Measurements from ENCODE around the gene EP300.
A peak's percentile ranks its signal among the peaks of the same experiment; 100 is the strongest.
"Not testable (repeated sequence)": the region's sequence is repeated elsewhere in the genome, so short reads cannot be mapped to it uniquely, and the experiment has no call there.

The EP300 gene

DNA sequence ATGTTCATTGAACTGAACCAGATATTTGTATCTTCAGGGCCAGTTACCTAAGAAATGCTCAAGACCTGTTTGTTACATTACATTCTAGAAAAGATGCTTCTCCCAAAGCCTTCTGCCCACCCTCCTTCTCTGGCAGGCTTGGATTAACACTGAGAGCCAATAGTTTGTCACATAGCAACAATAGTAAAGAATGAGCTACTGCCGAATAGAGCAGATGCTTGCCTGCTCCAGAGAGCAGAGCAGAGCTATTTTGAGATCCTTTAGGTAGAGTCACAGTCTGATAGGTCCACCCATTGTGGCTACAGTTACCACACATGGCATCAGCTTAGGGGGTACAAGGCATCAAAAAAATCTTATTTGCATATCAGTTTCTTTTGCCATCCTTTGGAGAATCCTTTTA is 13.5 kb upstream of the EP300 start:
- no peak for DNase-seq (ENCODE audit: low read depth in 2 of 2)

DNA sequence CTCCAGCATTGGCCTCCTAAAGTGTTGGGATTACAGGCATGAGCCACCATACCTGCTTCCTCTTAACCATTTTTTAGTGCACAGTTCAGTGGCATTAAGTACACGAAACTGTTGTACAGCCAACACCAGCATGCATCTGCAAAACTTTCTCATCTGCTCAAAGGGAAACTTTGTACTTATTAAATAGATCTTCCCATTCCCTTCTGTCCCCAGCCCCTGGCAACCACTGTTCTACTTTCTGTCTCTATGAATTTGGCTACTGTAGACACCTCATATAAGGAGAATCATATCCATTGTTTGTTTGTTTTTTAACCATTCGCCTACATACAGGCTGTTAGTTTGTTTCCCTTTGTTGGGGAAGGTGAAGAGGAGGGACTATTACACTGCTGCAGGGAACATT is 6.5 kb upstream of the EP300 start:
- DNase-seq (ENCODE audit: low read depth in 2 of 2), result no peak

DNA sequence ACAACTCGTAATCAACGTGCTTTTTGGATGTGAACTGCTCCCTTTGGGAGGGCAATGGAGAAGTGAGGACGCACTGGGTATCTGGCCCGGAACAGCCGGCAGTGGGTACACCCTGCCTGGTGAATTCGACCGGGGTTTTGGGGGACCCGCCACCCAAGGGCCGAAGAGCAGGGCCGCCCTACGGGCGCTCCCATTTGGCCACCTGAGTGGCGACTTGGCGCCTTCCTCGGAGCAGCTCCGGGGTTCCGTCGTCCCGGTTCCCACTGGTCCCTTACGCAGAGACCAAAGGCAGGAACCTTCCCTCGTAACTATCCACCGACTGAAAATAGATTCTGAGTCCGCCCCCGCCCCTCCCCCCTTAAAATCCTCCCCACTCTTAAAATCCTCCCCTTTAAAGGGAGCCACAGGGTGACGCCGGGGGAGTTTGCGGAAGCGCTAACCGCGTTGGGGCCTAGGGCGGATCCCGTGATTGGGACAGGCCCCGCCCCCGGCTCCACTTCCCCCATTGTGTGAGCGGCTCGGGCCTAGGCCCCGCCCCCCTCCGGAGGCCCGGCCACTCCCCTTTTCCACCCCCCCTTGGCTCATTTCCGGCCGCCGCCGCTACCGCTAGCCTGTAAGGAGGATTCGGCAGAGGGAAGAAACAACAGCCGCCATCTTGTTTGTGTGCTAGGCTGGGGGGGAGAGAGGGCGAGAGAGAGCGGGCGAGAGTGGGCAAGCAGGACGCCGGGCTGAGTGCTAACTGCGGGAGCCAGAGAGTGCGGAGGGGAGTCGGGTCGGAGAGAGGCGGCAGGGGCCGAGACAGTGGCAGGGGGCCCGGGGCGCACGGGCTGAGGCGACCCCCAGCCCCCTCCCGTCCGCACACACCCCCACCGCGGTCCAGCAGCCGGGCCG is 1.0 kb upstream of the EP300 start:
- DNase-seq (ENCODE audit: low read depth in 2 of 2), result peak; percentile 99 to 100

DNA sequence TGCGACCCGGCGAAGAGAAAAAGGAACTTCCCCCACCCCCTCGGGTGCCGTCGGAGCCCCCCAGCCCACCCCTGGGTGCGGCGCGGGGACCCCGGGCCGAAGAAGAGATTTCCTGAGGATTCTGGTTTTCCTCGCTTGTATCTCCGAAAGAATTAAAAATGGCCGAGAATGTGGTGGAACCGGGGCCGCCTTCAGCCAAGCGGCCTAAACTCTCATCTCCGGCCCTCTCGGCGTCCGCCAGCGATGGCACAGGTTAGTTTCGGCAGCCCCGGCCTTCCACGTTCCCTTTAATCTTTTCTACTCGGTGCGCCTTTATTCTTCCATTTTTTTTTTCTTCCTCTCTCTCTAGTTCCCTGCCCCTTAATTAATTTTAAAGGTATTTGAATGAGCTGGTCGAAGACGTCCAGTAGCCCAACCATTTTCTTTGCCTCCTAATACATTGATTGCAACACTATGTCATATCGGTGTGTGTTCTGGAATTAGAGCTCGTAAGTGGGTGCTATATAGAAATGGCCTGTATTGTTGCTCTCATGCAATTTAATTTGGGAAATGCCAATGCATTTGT is 537 bp downstream of the EP300 start:
- no peak for DNase-seq (ENCODE audit: low read depth in 2 of 2)

DNA sequence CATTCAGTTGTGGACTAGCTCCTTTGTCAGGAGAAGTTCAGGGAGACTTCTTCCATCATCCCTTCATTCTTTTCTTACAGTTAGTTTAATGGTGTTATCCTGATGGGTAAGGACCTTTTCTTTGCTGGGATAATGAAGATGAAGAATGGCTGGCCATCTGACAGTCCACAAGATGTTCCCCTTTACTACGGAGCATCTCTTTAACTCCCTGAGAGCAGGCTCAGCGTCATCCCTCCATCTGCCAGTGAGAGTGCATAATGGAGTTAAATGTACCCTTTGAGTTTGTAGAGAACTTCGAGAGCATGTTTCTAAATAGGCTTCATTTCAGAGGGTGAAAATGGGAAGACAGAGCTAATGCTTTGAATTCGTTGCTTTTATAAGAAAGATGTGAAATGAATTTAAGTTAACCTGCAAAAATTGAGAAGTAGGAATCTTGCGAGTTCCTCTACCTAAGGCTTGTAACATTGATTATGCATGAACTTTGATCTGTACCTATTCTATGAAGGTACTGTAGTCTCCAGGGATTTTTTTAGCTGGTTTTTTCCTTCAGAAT is 1.7 kb downstream of the EP300 start:
- no peak for DNase-seq (ENCODE audit: low read depth in 2 of 2)

DNA sequence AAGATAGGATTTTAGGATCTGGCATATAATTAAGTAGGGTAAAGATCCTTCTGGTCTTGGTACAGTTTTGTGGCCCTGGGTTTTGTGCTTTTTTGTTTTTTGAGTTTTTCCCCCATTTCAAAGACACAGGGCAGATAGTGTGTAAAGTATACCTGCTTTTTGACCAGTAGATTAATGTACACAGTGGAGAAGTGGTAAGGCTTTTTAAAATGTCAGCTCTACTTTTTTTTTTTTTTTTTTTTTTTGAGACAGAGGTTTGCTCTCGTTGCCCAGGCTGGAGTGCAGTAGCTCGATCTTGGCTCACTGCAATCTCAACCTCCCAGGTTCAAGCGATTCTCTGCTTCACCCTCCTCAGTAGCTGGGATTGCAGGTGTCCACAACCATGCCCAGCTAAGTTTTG is 4.0 kb downstream of the EP300 start:
- DNase-seq (ENCODE audit: low read depth in 2 of 2), result no peak

DNA sequence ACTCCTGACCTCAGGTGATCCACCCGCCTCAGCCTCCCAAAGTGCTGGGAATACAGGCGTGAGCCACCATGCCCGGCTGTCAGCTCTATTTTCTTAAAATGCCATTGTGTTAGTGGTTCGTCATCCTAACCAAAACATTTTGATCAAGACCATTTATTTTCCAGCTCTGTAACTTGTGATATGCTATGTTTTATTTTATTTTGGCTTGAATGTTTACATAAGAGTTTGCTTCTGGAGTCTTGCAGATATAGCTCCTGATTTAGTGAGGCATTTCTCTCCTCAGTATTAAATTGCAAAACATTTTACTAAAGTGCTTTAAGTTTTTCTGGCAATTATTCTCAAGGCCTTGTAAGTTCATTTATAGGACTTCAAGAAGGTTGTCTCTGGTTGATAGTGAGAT is 4.4 kb downstream of the EP300 start:
- no peak for DNase-seq (ENCODE audit: low read depth in 2 of 2)

DNA sequence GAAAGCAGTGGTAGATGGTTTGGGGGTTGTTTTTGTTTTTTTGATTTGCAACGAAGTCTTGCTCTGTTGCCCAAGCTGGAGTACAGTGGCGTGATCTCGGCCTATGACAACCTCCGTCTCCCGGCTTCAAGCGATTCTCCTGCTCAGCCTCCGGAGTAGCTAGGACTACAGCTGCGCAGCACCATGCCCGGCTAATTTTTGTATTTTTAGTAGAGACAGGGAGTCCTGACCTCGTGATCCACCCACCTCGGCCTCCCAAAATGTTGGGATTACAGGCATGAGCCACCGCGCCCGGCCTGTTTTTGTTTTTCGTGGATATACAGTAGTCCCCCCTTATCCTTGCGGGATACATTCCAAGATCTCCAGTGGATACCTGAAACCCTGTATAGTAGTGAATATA is 6.6 kb downstream of the EP300 start:
- DNase-seq (ENCODE audit: low read depth in 2 of 2), result no peak

DNA sequence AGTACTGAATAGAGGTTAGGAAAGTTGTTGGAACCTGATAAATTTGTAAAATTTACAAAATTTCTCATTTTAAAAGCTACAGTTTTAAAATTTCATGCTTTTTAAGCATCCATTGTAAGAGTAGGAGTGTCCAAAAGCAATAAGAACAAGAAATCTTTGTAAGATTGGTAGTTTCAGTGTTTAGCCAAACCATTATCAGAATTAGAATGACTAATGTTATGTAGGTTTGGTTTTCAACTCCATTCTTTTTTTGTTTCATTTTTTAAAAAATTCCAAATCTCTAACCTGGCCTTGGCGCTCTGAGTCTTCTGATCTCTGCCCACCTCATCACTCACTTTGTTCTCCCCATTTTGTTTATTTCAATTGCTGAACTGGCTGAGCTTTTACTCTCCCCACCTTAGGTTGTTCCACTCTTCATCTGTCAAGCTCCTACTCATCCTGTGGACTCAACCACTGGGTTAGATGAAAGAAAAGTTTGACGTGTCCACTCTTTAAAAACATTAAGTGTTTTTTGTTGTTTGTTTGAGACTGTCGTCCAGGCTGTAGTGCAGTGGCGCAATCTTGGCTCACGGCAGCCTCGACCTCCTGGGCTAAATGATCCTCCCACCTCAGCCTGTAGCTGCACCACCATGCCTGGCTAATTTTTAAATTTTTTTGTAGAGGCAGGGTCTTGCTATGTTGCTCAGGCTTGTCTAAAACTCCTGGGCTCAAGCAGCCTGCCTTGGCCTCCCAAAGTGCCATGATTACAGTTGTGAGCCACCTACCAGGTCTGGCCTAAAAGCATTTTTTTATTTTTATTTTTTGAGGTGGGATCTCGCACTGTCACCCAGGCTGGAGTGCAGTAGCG is 14.0 kb downstream of the EP300 start:
- DNase-seq (ENCODE audit: low read depth in 2 of 2), result no peak

DNA sequence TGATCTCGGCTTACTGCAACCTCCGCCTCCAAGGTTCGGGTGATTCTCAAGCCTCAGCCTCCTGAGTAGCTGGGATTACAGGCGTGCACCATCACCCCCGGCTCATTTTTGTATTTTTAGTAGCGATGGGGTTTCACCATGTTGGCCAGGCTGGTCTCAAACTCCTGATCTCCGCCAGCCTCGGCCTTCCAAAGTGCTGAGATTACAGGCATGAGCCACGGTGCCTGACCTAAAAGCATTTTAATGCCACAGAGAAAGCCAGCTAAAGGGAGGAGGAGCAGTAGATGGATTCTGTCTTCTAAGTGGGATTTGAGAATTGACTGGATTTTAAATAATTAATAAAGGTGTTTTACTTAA is 14.6 kb downstream of the EP300 start:
- not testable (repeated sequence) for DNase-seq (ENCODE audit: low read depth in 2 of 2)

DNA sequence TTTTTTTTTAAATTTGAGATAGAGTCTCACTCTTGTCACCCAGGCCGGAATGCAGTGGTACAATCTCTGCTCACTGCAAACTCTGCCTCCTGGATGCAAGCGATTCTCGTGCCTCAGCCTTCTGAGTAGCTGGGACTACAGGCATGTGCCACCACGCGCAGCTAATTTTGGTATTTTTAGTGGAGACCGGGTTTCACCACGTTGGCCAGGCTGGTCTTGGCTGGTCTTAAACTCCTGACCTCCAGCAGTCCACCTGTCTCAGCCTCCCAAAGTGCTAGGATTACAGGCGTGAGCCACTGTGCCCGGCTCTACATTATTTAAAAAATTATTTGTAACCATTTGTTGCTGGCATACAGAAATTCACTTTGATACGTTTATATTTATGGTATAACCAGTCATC is 18.6 kb downstream of the EP300 start:
- DNase-seq (ENCODE audit: low read depth in 2 of 2), result no peak

DNA sequence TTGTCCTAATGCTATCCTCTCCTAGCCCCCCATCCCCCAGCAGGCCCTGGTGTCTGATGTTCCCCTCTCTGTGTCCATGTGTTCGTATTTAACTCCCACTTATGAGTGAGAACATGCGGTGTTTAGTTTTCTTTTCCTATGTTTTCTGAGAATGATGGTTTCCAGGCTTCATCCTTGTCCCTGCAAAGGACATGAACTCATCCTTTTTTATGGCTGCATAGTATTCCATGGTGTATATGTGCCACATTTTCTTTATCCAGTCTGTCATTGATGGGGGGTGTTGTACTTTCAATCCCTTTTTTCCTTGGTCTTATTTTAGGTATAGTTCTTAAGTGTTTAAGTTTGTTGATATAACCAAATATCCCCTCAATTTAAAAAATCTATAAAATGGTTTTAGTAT is 23.9 kb downstream of the EP300 start:
- DNase-seq (ENCODE audit: low read depth in 2 of 2), result no peak

DNA sequence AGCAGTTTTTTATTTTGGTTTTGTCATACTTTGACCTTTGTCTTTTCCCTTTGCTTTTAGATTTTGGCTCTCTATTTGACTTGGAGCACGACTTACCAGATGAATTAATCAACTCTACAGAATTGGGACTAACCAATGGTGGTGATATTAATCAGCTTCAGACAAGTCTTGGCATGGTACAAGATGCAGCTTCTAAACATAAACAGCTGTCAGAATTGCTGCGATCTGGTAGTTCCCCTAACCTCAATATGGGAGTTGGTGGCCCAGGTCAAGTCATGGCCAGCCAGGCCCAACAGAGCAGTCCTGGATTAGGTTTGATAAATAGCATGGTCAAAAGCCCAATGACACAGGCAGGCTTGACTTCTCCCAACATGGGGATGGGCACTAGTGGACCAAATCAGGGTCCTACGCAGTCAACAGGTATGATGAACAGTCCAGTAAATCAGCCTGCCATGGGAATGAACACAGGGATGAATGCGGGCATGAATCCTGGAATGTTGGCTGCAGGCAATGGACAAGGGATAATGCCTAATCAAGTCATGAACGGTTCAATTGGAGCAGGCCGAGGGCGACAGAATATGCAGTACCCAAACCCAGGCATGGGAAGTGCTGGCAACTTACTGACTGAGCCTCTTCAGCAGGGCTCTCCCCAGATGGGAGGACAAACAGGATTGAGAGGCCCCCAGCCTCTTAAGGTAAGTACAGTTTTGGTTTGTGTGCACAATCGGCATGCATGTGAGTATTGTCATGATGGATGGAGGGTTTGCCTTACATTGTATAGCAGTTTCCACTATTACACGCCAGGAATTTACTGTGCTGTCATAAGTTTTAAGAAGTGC is 25.0 kb downstream of the EP300 start:
- no peak for DNase-seq (ENCODE audit: low read depth in 2 of 2)

DNA sequence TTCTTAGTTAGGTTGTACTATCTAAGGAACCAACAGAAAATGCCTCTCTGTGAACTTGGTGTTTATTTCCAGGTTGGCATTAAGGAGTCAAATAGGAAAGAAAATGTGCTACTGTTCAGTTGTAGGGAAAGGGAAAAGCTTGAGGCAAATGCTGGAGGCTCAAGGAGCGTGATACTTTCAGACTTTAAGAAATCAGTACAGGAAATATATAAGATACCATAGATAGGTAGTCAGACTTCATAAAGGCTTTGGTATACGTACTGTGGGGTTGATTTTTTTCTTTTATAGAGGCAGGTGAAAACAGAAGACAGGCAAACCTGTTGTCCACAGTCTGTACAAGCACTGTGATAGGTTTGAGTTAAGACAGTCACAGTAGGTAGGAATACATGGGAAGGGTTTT is 30.8 kb downstream of the EP300 start:
- DNase-seq (ENCODE audit: low read depth in 2 of 2), result no peak

DNA sequence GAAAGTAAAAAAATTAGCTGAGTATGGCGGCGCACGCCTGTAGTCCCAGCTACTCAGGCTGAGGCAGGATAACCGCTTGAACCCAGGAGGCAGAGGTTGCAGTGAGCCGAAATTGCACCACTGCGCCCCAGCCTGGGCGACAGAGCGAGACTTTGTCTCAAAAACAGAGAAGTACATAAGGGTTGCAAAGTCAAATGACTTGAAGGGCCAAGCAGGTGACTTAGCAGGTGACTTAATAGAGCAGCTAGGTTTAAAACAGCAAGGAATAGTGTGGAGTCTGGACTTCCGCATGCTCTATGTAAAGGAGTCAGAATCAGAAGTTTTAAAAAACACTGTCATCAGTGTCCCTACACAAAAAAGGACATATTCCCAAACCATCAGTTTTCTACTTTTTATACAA is 31.7 kb downstream of the EP300 start:
- no peak for DNase-seq (ENCODE audit: low read depth in 2 of 2)

DNA sequence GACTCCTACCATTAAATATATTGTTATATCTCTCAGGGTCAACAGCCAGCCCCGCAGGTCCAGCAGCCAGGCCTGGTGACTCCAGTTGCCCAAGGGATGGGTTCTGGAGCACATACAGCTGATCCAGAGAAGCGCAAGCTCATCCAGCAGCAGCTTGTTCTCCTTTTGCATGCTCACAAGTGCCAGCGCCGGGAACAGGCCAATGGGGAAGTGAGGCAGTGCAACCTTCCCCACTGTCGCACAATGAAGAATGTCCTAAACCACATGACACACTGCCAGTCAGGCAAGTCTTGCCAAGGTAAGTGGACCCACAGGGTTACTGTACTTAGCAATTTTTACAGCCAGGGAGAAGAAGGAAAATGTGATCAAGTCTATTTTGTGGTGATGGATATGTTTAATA is 35.1 kb downstream of the EP300 start:
- no peak for DNase-seq (ENCODE audit: low read depth in 2 of 2)

DNA sequence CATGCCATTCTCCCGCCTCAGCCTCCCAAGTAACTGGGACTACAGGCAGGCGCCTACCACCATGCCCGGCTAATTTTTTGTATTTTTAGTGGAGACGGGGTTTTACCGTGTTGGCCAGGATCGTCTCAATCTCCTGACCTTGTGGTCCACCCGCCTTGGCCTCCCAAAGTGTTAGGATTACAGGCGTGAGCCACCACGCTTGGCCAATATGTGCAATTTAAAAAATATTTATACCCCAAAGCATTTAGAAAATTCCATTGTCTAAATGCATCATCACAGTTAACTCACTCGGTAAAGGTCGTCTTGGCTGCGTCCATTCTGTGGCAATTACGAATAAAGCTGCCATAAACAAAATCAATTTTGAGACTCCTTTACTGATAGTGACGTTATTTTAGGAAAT is 36.2 kb downstream of the EP300 start:
- no peak for DNase-seq (ENCODE audit: low read depth in 2 of 2)

DNA sequence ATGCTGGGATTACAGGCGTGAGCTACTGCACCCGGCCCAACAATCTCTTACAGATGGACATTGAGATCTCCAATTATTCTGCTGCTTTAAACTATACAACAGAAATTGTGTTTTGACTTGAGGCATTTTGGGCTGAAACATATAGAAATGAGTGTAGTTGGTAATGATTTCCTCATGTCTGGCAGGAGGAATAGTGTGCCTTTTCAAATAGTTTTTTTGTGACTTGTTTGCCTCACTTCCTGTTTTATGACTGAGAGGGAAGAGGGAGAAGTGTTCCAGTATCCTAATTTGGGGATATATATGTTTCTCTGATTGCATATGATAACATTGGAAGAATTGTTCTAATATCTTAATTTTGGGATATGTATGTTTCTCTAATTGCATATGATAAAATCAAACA is 40.2 kb downstream of the EP300 start:
- no peak for DNase-seq (ENCODE audit: low read depth in 2 of 2)

DNA sequence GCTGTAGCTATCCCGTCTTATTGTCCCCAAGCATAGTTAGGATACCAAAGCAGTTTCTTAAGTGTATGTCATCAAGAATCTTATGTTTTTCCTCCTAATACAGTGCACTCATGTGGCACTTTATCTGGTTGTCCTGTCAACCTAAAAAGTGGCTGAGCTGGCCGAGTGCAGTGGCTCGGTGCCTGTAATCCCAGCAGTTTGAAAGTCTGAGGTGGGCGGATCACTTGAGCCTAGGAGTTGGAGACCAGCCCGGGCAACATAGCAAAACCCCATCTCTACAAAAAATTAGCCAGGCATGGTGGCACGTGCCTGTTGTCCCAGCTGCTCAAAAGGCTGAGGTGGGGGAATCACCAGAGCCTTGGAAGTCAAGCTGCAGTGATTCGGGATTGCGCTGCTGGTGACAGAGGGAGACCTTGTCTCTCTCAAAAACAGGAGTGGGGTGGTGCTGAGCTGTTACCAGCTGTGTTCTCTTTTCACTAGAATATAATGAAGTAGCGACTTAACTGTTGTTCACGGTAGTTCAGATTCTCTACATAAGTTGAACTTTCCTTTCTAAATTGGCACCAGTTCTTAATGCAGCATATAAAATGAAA is 48.1 kb downstream of the EP300 start:
- no peak for DNase-seq (ENCODE audit: low read depth in 2 of 2)

DNA sequence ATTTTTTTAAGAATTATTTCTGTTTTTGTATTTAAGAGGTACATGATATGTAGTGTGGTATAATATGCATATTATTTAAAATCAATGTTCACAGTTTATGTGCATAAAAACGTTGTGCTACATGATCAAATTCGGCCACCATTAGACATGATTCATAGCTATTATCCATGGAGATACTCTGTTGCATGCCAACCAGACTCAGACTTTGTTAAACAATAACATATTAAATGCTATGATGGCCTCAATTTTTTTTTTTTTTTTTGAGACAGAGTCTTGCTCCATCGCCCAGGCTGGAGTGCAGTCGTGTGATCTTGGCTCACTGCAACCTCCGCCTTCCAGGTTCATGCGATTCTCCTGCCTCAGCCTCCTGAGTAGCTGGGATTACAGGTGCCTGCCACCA is 53.5 kb downstream of the EP300 start:
- not testable (repeated sequence) for DNase-seq (ENCODE audit: low read depth in 2 of 2)

DNA sequence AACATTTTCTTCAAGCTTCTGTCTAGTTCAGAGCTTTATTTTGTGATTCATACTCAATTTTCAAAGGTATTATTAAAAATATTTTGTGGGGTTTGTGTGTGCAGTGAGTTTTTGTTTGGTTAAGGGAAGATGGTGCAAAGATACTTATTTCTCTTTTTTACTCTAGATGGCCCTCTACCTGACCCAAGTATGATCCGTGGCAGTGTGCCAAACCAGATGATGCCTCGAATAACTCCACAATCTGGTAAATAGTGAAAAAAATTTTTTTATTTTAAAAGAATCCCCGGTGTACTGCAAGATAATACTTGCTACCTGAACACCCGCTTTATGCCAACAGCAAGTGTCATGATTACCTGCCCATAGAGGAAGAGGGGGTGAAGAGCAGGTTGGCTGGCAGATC is 54.2 kb downstream of the EP300 start:
- DNase-seq (ENCODE audit: low read depth in 2 of 2), result no peak

Data from stimulated activated CD8-positive, alpha-beta memory T cell treated with anti-CD3 and anti-CD28 coated beads, Interleukin-2, amount 100 ng/mL, for 1 hour (primary cell).